ENCODE measurements around the gene TBC1D22A.

Gene TBC1D22A

GRCh38 chr22:46914916-46915894 is 152.8 kb downstream of the TBC1D22A start:
- no peak for DNase-seq

GRCh38 chr22:46915950-46916730 is 153.7 kb downstream of the TBC1D22A start:
- DNase-seq = no peak

GRCh38 chr22:46916886-46917770 is 154.7 kb downstream of the TBC1D22A start:
- DNase-seq = no peak

DNA sequence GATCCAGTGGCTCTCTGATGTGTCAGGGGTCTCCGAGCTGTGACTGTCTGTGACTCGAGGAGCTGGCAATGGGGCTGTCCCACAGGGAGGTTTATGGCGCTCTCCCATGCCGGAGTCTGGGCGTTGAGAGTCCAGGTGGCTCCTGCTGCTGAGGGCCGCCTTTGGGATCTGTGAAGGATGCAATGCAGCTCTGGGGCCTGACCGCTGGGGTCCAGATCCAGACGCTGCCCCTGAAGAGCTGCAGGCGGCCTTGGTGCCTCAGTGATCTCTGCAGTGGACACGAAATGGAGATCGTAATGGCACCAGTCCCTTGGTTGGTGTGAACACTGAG is 155.3 kb downstream of the TBC1D22A start:
- DNase-seq = no peak

- no peak for DNase-seq
These were observed 155.7 kb downstream of the TBC1D22A start for GRCh38 chr22:46918197-46918596.

DNA sequence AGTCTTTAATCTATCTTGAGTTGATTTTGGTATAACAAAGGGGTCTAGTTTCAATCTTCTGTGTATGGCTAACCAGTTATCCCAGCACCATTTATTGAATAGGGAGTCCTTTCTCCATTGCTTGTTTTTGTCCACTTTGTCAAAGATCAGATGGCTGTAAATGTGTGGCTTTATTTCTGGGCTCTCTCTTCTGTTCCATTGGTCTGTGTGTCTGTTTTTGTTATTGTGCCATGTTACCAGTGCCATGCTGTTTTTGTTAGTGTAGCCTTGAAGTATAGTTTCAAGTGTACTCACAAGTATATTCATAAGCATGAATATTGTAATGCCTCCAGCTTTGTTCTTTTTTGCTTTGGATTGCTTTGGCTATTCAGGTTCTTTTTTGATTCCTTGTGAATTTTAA is 159.6 kb downstream of the TBC1D22A start:
- no peak for DNase-seq

DNA sequence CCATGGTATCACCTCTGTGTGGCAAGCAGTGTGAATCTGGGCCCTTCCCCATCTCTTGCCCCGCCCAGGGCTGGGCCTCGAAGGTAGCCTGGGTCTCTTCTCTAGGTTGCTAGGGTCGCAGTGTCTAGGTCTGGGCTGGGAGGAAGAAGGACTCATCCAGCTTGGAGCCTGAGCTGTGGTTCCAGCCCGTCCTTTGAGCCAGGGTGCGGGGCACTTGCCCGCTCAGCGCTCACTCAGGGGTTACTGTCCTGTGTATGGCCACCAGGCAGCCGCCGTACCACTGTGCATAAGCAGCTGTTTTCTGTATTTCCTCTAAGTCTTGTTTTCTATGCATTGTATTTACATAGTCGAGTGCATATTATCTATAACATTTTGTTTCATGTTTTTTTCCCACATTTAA is 160.9 kb downstream of the TBC1D22A start:
- DNase-seq = no peak

DNA sequence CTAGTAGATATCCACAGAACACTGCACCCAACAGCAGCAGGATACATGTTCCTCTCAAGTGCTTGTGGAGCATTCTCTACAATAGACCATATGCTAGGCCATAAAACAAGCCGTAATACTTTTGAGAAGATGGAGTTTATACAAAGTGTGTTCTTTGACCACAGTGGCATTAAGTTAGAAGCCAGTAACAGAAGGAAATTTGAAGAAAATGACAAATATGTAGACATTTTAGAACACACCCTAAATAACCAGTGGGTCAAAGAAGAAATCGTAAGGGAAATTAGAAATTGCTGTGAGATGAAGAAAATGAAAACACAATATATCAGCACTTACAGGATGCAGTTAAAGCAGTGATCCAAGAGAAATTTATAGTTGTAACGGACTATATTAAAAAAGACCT is 163.4 kb downstream of the TBC1D22A start:
- no peak for DNase-seq

DNA sequence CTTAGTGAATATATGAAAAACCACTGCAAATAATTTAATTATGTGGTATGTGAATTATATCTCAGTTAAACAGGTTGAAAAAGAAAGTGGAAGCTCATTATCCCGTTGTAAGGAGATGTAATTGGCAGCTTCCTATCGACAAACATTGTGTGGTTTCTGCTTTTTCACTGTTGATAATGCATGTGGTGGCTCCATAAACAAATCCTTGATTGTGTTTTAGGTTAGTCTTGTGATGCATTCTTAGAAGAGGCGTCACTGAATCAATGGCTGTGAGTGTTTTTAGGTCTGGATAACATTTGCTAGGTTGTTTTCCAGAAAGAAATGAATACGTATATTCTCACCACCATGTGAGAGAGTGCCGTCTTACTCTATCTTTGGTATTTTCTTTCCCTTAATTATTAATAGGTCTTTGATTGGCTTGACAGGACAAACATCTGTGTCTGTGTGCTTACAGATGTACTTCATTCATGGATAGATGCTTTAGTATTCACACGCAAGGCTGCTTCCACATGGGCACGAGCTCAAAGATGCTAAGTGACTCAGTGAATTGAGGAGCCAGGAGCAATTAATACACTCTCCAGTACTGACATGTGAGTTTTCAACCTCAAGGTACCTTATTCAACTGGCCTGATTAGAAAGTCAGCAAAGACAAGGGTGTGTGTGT is 166.7 kb downstream of the TBC1D22A start:
- no peak for DNase-seq

GRCh38 chr22:46929710-46930204 is 167.3 kb downstream of the TBC1D22A start:
- DNase-seq = no peak

GRCh38 chr22:46931414-46931813 is 169.0 kb downstream of the TBC1D22A start:
- DNase-seq = no peak

DNA sequence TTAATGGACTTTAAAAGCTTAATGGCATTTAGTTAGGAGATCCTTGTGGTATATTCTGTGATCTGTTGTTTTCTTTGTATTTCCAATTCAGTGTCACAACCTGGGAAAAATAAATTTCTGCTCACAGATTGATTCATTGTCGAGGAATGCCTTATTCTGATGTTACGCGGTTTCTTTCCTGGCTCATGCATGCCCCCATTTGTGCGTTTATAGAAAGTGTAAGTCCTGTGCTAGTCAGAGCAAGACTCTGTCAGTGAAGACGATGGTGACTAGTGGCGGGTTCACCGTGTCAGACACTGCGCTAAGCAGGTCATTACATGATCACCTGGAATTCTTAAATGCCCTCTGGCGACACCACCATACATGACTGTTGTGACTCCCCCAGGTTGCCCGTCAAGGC is 169.4 kb downstream of the TBC1D22A start:
- DNase-seq = no peak

DNA sequence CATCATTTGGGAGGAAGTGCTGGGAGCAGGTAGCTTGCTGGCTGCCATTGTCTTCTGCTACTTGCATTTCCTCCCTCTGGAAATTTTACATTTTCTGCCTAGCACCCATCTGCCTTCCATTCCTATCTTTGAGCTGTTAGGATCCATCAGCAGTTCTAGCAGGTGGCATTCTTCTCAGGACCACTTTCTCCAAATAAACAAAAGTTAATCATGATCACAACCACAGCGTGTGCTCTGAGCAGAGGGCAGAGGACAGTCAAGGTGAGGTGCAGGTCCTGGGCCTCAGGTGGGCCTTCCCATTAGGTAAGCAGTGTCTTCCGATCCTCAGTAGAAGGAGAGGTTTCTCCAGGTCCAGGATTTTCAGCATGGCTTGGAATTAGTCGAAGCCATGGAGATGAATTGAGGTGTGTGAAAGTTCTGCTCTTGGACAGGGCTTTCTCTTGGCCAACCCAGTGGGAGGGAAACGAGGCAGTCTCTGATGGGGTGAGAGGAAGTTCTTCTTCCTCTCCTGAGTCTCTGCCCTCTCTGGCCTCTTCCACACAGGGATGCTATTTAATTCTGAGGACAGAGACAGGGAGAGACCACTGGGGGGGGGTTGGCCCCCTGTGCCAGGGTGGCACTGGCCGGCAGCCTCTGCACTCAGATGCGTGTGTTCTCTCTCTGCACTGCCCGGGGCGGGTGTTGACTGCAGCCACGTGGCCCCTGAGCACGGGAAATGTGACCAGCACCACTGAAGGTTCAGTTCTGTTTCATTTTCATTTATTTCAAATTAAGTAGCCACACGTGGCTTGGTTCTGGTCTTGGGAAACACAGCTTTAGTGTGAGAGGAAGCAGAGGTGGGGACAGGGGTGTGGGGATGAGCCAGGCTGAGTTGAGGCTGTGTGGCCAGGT is 170.8 kb downstream of the TBC1D22A start:
- no peak for DNase-seq

DNA sequence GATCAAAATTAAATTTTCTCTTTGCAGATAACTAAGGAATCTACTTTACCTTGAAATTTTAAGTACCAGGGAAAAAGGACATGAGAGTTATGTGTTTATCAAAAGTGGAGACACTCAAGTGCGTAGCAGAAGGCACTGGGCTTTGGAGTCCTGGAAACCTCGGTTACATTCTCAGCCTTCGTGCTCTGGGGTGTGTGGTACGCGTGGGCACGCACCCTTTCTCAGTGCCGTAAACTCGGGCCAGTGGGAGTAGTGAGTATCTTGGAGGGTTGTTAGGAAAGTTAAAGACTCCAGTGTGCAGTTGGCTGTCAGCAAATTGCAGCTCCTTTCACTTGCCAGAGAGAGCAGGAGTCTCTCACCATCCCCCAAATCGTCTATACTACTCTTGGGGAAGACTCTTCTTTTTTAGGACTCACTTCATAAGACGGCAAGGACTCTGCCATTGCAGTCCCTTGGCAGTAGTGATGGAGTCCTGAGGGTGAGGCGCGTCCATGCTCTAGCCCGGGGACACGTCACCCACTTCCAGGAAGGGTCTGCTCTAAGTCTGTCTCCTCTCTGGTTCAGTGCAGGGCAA is 171.8 kb downstream of the TBC1D22A start:
- DNase-seq = no peak

DNA sequence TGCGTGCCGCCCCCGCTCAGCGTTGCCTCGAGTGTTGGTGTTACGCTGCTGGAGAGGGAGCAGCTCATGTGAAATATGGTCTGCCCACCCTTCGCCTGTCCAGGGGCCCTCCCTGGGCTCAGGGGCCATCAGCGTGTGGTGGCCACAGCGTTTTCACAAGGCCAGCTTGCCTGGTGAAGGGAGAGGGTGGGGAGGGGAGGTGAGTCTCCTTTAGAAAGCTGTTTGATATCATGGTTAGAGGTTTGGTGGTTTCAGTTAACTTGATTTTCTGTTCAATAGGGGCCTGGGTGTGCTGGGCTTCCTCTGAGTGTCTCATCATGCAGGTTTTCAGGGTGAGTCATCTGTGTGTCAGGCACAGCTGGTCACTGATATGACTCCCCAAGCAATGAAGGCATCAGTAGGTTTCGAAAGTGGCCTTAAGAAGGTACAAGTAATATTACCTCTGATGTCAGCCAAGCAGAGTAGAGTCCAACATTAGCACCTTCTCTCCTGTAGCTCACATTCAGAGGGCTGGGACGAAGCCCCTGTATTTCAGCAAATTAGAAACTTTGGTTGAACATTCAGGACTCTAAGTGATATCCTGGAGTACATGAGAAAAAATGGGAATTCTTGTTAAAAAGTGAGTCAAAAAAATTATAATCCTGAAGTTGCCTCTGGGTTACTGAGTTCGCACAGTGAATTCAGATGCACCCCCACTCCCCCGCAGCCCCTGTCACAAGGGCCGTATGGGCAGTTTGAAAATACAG is 172.5 kb downstream of the TBC1D22A start:
- DNase-seq = no peak

DNA sequence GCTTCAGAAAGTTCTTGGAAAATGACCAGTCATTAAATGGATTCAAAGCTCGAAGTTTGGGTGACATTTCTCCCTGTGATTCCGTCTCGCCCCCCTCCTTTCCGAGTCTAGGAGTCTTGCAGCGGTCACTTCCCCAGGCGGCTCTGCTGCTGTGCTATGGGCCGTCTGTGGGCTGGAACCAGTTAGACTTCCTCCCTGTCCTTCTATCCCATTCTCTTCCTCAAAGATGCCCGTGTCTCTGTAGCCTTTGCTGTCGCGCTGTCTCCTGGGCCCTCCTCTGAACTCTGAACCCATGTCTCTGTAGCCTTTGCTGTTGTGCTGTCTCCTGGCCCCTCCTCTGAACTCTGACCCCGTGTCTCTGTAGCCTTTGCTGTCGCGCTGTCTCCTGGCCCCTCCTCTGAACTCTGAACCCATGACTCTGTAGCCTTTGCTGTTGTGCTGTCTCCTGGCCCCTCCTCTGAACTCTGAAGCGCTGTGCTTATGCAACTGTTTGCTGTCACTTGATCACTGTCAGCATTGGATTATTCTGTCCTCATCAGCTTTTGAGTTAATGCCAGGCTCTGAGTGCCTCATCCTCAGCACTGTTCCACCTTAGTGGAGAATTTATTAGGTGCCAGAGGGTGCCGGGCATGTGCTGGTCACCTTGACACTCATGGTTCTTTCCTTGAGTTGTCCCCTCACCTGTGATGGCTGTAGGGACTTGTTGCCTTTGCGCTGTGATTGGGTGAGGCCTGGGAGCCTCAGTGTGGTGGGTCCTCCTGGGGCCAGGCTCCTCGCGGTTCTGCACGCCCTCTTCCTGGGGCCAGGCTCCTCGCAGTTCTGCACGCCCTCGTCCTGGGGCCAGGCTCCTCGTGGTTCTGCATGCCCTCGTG is 173.3 kb downstream of the TBC1D22A start:
- no peak for DNase-seq

DNA sequence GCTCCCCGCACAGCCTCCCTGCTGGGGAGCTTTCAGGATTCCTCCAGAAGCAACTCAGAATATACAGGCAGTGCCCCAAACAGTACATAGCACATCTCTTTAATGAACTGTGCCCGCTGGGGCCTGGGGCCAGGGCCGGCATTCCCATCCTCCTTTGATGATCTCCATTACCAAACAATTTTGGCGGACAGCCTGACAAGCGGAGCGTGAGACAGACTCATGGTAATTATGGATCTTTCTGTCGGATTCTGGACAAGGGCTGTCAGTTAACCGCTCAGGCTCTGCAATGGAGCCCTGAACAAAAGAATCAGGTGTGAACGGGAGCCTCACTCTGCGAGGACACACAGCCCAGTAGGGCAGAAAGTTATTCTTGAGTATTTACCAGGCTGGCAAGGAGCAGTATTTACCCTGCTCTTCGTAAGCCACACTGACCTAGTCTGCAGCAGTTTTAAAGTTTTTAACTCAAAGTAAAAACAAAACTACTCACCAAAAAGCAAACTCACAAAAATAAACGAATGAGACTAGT is 174.0 kb downstream of the TBC1D22A start:
- no peak for DNase-seq

DNA sequence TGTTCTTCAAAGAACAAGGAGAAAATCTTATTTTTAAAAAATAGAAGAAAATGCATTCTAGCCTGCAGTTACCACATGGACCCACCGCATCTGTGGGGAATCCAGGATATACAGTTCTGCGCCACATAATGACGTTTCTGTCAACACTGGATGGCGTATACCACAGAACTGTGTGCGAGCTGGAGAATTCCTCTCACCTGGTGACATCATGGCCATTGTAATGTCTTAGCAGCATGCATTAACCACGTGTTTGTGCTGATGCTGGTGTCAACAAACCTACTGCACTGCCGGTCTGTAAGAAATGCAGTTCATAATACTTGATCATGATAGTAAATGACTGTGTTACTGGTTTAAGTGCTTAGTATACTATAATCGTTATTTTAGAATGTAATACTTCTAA is 174.7 kb downstream of the TBC1D22A start:
- DNase-seq = no peak

DNA sequence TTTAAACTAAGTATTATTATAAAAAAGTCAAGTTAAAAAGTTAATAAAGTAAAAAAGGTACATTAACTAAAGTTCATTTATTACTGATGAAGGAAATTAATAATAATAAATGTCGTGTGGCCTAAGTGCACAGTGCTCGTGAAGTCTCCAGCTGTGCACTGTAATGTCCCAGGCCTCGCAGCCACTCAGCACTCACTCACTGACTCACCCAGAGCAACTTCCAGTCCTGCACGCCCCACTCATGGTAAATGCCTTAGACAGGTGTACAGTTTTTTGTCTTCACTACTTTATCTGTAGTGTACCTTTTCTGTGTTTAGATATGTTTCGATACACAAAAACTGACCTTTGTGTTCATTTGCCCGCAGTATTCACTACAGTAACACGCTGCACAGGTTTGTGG is 175.5 kb downstream of the TBC1D22A start:
- no peak for DNase-seq

Data from CD4-positive, alpha-beta T cell treated with Interleukin-21 for 1 hour (primary cell).